ENCODE measurements around the gene OCSTAMP. TPM values are rescaled to one million over a fixed set of nuclear protein-coding genes. Genes with fewer than 3 reads are reported as not detected.

OCSTAMP gene
- total and polyA plus RNA-seq, 2 donors (not counting 3 experiments of a cell fraction or from before 2014, with no cell fraction given): not detected

- POLR2A ChIA-PET: no interaction called here
- CTCF ChIA-PET: no interaction called here
- intact Hi-C loops (cut with micrococcal nuclease) (no loop called here), dilution Hi-C loops (cut with MboI; ENCODE audit: extremely low pct_ligation_motif_present, low sequenced_read_pairs) (no loop called here)
- no TSS peak for BruUV-seq (replicated peaks)
- no peaks in the 10 kb centered on the region for H4K20me1 ChIP-seq (replicated peaks; ENCODE audit: control insufficient read depth, extremely low read depth, insufficient read depth, low read length)
- H3K79me2 ChIP-seq (ENCODE audit: control insufficient read depth, insufficient read depth, low read length): no peaks in the 10 kb centered on the region
- H3K4me3 ChIP-seq (replicated peaks in 1 of 3; ENCODE audit: insufficient read depth in 1 of 3, low read depth in 1 of 3, low read length in 3 of 3): no peak overlapping the region
- H3K9me1 ChIP-seq (replicated peaks; ENCODE audit: control insufficient read depth, extremely low read depth, insufficient read depth, low read length): no peaks in the 10 kb centered on the region
- H3K27me3 ChIP-seq (ENCODE audit: control insufficient read depth in 2 of 2, insufficient read depth in 2 of 2, low read length in 2 of 2): no peaks in the 10 kb centered on the region
- H3K27ac ChIP-seq (ENCODE audit: insufficient read depth, low read depth, low read length): no peak overlapping the region
- DNase-seq (ENCODE audit: low read depth, low spot score) (no peak), FAIRE-seq (no peak)
- no peaks in the 10 kb centered on the region for H3K36me3 ChIP-seq (ENCODE audit: control insufficient read depth in 2 of 2, extremely low read depth in 1 of 2, insufficient read depth in 2 of 2, low read length in 2 of 2)
- H2AFZ ChIP-seq (ENCODE audit: low read depth, low read length): no peak overlapping the region
- no peaks in the 10 kb centered on the region for H3K9me3 ChIP-seq (replicated peaks; ENCODE audit: control insufficient read depth, insufficient read depth, low read length)
- no peak overlapping the region for H3K9ac ChIP-seq (replicated peaks; ENCODE audit: extremely low read depth, insufficient read depth, low read length)
- TF ChIP-seq JUN (IDR thresholded peaks at IDR 0.05; ENCODE audit: borderline replicate concordance, insufficient read depth, insufficient read length, low read depth) (no peak), MAX (IDR thresholded peaks at IDR 0.05; ENCODE audit: insufficient read depth, insufficient read length) (no peak), POLR2A (IDR thresholded peaks at IDR 0.05; ENCODE audit: low read depth, low read length) (no peak), FOS (IDR thresholded peaks at IDR 0.05; ENCODE audit: borderline replicate concordance, insufficient read depth, low read length) (no peak), MYC (IDR thresholded peaks at IDR 0.05; ENCODE audit: low read depth, low read length) (no peak), POLR2AphosphoS5 (IDR thresholded peaks at IDR 0.05; ENCODE audit: insufficient read depth, low read depth, low read length) (no peak), GATA2 (IDR thresholded peaks at IDR 0.05; ENCODE audit: insufficient read depth, insufficient read length, low read depth, low read length) (no peak), EZH2 (IDR thresholded peaks at IDR 0.05; ENCODE audit: borderline replicate concordance, low read depth, low read length, severe bottlenecking) (no peak)
- TF ChIP-seq, protein P1, sequence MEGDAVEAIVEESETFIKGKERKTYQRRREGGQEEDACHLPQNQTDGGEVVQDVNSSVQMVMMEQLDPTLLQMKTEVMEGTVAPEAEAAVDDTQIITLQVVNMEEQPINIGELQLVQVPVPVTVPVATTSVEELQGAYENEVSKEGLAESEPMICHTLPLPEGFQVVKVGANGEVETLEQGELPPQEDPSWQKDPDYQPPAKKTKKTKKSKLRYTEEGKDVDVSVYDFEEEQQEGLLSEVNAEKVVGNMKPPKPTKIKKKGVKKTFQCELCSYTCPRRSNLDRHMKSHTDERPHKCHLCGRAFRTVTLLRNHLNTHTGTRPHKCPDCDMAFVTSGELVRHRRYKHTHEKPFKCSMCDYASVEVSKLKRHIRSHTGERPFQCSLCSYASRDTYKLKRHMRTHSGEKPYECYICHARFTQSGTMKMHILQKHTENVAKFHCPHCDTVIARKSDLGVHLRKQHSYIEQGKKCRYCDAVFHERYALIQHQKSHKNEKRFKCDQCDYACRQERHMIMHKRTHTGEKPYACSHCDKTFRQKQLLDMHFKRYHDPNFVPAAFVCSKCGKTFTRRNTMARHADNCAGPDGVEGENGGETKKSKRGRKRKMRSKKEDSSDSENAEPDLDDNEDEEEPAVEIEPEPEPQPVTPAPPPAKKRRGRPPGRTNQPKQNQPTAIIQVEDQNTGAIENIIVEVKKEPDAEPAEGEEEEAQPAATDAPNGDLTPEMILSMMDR (IDR thresholded peaks at IDR 0.05; ENCODE audit: extremely low read depth in 1 of 2, insufficient read depth in 1 of 2, low read depth in 1 of 2, low read length in 2 of 2): no peak
- H3K4me2 ChIP-seq (ENCODE audit: insufficient read depth, low read length): no peak overlapping the region
- H3K4me1 ChIP-seq (ENCODE audit: control insufficient read depth, extremely low read depth, insufficient read depth, low read length): no peaks in the 10 kb centered on the region
These were observed 44.9 kb downstream of the OCSTAMP start for GRCh38 chr20:46505506-46505905.

All from endothelial cell of umbilical vein (primary cell).